ENCODE data around the gene SRGN.
A peak's percentile ranks its signal among the peaks of the same experiment; 100 is the strongest.

Gene SRGN

DNA sequence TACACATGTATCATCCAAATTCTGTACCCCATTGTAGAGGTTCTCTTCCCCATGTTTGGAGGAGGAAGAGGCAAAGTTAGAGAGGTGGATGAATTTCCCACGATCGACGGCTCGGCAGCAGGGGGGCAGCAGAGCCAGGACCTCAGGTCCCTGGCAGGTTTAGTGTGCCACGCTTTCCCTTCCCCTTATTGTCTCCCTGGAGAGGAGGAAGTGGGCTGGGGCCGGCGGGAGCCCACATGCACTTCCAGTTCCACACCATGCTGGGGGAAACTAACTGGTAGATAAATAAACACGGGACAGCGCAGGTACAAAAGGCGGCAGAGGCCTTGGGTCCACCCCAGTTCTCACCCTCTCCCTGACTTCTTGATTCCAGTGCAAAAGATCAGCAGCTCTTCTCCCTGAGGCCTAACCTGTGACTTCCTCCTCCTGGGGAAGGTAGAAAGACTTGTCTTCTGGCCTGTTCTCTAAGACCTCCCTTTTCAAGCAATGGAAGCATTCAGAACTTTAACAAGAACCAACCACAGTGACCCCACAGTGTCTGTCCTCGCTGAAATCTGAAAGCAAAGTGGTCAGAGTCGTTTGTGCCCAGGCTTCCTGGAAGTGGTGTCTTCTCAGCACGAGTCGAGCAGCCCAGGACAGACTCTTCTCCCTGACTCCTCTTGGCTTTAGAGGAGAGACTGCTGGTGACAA lies 30.5 kb upstream of the SRGN start:
- POLR2A ChIA-PET, result interaction anchor here (1.0 kb wide), 1 partner anchor 103 kb away, joined by 3 read pairs; no protein-coding TSS in a partner anchor

GRCh38 chr10:69057951-69058297 lies 30.0 kb upstream of the SRGN start:
- ChIA-PET CTCF (no interaction called here), POLR2A (interaction anchor here (1.0 kb wide), 1 partner anchor 102 kb away, joined by 3 read pairs; no protein-coding TSS in a partner anchor)
- TF ChIP-seq, protein P1, sequence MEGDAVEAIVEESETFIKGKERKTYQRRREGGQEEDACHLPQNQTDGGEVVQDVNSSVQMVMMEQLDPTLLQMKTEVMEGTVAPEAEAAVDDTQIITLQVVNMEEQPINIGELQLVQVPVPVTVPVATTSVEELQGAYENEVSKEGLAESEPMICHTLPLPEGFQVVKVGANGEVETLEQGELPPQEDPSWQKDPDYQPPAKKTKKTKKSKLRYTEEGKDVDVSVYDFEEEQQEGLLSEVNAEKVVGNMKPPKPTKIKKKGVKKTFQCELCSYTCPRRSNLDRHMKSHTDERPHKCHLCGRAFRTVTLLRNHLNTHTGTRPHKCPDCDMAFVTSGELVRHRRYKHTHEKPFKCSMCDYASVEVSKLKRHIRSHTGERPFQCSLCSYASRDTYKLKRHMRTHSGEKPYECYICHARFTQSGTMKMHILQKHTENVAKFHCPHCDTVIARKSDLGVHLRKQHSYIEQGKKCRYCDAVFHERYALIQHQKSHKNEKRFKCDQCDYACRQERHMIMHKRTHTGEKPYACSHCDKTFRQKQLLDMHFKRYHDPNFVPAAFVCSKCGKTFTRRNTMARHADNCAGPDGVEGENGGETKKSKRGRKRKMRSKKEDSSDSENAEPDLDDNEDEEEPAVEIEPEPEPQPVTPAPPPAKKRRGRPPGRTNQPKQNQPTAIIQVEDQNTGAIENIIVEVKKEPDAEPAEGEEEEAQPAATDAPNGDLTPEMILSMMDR (IDR thresholded peaks at IDR 0.05; ENCODE audit: insufficient read depth, low read length, missing control alignments), result no peak
- DNase-seq (ENCODE audit: low read depth, low spot score), result no peak
- no peak overlapping the region for H3K4me3 ChIP-seq (ENCODE audit: low read depth, low read length)

More for the DNA sequence above, 30.5 kb upstream of the SRGN start:
- CTCF ChIA-PET, result no interaction called here
- DNase-seq (ENCODE audit: low read depth, low spot score), result no peak
- H3K4me3 ChIP-seq (ENCODE audit: low read depth, low read length), result no peak overlapping the region
- TF ChIP-seq, protein P1 (IDR thresholded peaks at IDR 0.05; ENCODE audit: insufficient read depth, low read length, missing control alignments), result no peak

DNA sequence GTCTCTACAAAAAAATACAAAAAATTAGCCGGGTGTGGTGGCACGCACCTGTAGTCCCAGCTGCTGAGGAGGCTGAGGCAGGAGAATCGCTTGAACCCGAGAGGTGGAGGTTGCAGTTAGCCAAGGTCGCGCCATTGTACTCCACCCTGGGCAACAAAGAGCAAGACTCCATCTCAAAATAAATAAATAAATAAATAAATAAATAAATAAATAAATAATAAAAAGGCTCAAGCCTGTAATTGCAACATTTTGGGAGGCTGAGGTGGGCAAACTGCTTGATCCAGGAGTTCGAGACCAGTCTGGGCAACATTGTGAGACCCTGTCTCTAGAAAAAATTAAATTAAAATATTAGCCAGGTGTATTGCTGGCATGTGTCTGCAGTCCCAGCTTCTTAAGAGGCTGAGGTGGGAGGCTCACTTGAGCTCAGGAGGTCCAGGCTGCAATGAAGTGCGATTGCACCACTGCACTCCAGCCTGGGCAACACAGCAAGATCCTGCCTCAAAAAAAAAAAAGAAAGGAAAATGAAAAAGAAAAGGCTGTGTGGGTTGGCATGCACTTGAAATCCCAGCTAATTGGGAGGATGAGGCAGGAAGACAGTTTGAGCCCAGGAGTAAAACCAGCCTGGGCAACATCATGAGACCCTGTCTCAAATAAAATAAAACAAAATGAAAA lies 27.6 kb upstream of the SRGN start:
- DNase-seq (ENCODE audit: low read depth, low spot score), result no peak
- CTCF ChIA-PET, result no interaction called here
- no peak overlapping the region for H3K4me3 ChIP-seq (ENCODE audit: low read depth, low read length)
- TF ChIP-seq, protein P1 (IDR thresholded peaks at IDR 0.05; ENCODE audit: insufficient read depth, low read length, missing control alignments), result no peak
- POLR2A ChIA-PET, result no interaction called here

GRCh38 chr10:69061305-69062161 lies 26.4 kb upstream of the SRGN start:
- POLR2A ChIA-PET, result no interaction called here
- CTCF ChIA-PET, result interaction anchor here (5.5 kb wide), 1 partner anchor 32 kb away, joined by 28 read pairs; no protein-coding TSS in a partner anchor
- H3K4me3 ChIP-seq (ENCODE audit: low read depth, low read length), result peak overlapping the region; percentile 49
- DNase-seq (ENCODE audit: low read depth, low spot score), result peak; percentile 92
- TF ChIP-seq, protein P1 (IDR thresholded peaks at IDR 0.05; ENCODE audit: insufficient read depth, low read length, missing control alignments), result no peak

GRCh38 chr10:69062901-69063300 lies 25.0 kb upstream of the SRGN start:
- CTCF ChIA-PET, result interaction anchor here (5.5 kb wide), 1 partner anchor 30 kb away, joined by 28 read pairs; no protein-coding TSS in a partner anchor
- no peak overlapping the region for H3K4me3 ChIP-seq (ENCODE audit: low read depth, low read length)
- DNase-seq (ENCODE audit: low read depth, low spot score), result no peak
- POLR2A ChIA-PET, result no interaction called here
- TF ChIP-seq, protein P1 (IDR thresholded peaks at IDR 0.05; ENCODE audit: insufficient read depth, low read length, missing control alignments), result no peak

Data from AG04449 (cell line).